ENCODE results near the gene FAM219B.

Gene FAM219B

GRCh38 chr15:74873036-74873755, 33.5 kb downstream of the FAM219B start, which contains the start of gene SCAMP2:
TSS of gene SCAMP2 (minus strand) at chr15:74873365. CDS start at chr15:74873255, 110 bp downstream.
- DNase-seq (ENCODE audit: low read depth, low spot score): peak; percentile 82

- no peak for DNase-seq (ENCODE audit: low read depth, low spot score)
Observed at GRCh38 chr15:74872702-74873035, 34.0 kb downstream of the FAM219B start.

DNA sequence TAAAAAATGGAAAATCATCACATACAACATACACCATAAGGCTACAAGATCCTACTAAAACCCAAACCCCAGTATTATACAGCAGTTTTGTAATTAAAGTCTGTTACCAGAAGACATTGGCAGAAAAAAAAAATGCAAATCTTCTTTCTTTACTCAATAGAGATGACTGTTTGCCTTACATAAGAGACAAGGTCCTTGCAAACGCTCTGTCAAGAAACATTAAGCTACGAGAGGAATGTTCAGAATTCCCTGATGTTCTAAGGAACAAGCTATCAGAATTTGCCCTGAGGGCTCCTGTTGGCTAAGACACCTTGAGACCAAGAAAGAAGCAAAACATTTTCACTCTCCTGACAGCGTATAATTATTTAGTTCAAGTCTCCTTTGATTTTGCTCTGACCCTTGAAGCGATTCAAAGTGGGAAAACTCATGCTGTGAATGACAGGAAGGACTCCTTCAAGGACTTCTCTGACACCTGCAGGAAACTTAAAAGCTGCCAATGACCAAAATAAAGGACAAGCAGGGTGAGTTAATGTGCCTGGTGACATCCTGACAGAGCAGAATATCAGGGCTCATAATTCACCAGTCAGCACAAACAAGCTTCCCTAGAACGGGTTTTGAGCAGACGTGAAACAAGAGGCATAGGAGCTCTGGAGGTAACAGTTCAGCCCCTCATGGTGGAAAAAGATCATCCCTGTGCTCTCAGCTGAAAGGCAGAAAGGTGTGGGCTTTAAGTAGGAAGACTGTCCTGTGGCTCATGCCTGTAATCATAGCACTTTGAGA, 36.0 kb downstream of the FAM219B start:
- no peak for DNase-seq (ENCODE audit: low read depth, low spot score)

GRCh38 chr15:74869726-74870407, 36.8 kb downstream of the FAM219B start:
- DNase-seq (ENCODE audit: low read depth, low spot score): no peak

- no peak for DNase-seq (ENCODE audit: low read depth, low spot score)
Observed at GRCh38 chr15:74869372-74869725, 37.3 kb downstream of the FAM219B start.

- no peak for DNase-seq (ENCODE audit: low read depth, low spot score)
Observed at GRCh38 chr15:74868059-74868458, 38.6 kb downstream of the FAM219B start.

- DNase-seq (ENCODE audit: low read depth, low spot score): no peak
Observed at GRCh38 chr15:74867466-74868038, 39.1 kb downstream of the FAM219B start.

DNA sequence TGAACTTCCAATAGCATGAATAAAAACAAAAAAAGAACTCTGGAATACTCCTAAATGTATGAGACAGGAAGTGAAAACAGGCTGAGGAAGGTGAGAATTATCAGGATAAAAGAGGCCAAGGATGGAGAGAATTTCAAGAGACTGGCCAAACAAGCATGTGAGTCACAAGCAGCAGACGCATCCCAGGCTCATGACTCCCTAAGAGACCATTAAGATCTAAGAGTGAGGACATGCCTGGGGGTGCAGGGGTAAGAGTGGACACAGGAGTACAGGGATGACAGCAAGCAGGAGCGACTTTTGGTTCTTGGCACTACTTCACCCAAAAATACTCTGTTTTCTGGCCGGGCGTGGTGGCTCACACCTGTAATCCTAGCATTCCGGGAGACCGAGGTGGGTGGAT, 40.6 kb downstream of the FAM219B start:
- DNase-seq (ENCODE audit: low read depth, low spot score): no peak

DNA sequence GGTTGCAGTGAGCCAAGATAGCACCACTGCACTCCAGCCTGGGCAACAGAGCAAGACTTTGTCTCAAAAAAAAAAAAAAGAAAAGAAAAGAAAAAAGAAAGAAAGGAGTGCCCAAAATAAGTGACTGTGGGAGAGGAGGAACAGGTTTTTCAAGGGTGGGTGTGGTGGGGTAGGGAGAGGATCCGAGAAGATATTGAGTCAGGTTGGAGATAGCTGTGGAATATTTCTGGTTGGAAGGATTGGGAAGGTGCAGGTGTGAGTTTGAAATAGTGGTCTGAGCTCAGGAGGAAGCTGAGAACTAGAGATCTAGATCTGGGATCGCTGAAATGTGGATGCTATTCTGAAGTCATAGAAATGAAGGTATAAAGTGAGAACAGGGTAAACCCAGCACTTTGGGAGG, 41.3 kb downstream of the FAM219B start:
- DNase-seq (ENCODE audit: low read depth, low spot score): no peak

DNA sequence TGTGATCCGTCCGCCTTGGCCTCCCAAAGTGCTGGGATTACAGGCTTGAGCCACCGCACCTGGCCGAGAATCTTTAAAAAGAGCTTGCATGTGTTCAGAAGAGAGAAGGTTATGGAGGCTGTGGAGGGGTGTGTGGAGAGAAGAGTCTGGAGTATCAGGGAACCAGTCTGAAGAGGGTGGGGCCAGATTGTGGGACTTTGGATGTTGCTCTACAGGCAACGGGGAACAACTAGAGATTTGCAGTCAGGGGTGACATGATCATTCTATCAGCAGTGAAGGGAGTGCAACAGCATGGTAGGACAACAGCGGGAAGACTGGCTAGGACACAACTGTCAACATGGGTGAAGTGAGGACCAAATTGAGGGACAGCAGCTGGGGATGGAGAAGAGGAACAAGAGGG, 42.4 kb downstream of the FAM219B start:
- DNase-seq (ENCODE audit: low read depth, low spot score): no peak

- no peak for DNase-seq (ENCODE audit: low read depth, low spot score)
Observed at GRCh38 chr15:74863239-74864056, 43.2 kb downstream of the FAM219B start.

DNA sequence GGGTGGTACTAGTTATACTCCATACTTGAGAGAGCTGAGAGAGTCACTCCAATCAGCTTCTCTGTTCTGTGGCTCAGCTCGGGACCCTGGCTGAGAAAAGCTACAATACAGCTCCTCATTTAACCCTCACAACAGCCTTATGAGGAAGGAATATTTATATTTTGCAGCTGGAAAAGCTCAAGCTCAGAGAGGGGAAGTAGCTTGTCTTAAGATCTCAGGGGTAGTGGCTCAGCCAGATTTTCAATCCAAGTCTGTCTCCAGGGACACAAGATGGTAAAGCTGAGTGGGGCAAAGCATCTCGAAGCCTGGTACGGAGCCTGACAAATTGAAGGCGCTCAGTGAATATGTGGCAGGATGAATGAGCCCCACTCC, 48.3 kb downstream of the FAM219B start:
- no peak for DNase-seq (ENCODE audit: low read depth, low spot score)

DNA sequence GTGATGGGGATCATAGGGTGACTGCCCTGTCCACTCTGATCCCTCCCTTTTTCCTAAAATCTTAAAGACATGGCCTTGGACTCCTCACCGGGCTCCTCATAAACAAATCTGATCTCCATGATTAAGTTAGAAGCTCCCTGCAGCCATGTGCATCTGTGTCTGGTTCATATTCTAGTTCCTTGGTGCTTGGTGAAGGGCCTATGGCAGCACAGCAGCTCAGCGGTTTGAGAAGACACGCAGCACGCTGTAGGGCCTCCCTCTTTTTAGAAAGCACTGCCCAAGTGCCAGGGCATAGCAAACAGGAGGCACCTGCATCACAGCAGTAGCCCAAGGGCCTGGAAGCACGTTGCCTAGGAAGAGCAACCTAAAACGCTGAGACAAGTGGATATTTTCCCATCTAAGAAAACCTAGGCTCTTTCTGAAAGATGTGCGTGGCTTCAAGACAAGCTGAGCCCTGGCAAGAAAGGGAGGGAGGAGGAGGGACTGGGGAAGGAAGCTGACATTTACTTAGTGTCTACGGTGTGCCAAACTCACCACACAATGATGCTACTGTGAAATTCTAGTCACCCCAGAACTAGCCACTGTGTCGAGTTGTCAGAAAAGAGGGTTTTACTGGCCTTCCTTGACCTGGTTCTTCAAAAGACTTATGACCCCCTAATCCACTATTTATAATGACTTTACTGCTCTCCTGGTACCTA, 48.8 kb downstream of the FAM219B start:
- DNase-seq (ENCODE audit: low read depth, low spot score): no peak

DNA sequence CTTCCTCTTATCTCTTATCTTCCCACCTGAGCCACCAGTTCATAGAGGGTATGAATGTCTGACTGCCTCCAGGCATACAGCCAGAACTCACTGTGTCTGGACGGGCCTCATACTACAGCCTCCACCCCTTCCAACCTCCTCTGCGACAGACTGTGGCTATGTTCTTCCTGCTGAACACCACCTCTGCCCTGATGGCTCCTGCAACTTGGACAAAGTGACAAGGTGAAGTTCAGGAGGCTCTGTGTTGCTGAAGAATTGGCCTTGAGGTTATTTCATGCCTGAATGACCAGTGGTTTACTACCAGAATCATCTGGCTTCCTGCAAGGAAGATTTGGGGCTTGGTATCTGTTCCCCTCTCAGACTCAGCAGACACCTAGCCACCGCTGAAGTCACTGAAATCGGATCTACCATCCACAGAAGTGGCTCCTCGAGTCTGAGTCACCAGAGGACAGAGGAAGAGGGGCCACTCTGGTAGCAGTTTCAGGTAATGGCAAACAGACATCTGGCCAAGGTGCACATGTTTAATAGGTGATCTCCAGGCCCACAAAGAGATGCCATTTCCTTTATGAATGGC, 49.5 kb downstream of the FAM219B start:
- no peak for DNase-seq (ENCODE audit: low read depth, low spot score)

- no peak for DNase-seq (ENCODE audit: low read depth, low spot score)
Observed at GRCh38 chr15:74856537-74856936, 50.1 kb downstream of the FAM219B start.

DNA sequence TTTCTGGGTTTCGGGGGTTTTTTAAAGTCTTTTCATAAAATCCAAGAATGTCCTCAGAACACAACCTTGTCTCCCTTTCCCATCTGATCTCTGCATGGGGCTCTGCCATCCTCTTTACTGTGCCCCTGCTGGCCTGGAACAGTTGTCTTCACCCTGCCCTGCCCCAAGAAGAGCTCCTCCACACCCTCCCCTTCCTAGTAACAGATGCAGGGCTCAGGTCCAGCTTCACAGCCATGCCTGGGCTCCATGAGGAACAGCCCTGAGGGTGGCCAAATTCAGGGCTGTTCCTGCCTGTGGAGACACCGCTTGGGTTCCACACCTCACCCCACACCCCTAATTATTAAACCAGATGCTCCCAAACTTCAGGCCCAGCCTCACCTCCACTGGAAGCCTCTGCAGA, 50.8 kb downstream of the FAM219B start:
- no peak for DNase-seq (ENCODE audit: low read depth, low spot score)

DNA sequence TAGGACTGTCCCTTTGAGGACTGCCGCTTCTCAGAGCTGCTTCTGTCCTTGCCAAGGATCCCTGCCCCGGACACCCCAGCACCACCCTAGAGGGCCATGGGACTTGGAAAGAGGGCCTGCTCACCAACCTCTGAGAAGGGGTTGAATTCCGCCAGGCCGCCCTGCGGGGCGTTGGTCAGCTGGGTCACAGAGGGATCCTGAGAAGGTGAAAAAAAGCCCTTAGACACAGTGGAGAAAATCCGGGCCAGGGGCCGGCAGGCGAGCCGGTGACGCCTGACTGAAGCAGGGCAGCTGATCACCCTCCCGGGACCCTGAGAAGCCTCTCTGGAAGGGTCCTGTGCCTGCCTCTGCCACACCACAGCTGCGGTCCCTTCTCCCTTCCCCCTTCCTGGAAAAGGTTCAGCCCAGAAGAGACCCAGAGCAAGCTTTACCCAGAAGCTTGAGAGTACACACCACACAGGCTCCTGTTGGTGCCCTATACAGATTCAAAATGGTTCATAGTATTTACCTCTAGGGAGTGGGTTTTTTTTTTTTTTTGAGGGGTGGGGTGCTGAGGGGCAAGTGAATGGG, 52.1 kb downstream of the FAM219B start:
- DNase-seq (ENCODE audit: low read depth, low spot score): no peak

DNA sequence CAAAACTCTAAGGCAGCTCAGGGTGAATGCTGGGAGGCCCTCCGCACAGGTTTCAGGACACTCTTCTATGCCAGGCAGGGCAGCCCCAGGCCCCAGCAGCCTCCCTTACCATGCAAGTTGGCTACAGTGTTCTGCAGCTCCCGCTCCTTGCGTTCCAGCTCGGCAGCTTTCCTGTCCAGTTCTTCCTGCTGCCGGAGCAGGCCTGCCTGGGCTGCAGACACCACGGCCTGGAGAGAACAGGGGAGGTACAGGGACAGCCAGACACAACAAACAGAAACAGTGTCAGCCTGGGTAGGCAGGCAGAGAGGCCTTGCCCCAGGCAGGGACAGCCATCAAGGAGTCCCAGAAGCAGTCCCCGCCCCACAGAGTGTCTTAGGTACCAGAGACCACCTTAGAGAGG, 54.7 kb downstream of the FAM219B start:
- no peak for DNase-seq (ENCODE audit: low read depth, low spot score)

DNA sequence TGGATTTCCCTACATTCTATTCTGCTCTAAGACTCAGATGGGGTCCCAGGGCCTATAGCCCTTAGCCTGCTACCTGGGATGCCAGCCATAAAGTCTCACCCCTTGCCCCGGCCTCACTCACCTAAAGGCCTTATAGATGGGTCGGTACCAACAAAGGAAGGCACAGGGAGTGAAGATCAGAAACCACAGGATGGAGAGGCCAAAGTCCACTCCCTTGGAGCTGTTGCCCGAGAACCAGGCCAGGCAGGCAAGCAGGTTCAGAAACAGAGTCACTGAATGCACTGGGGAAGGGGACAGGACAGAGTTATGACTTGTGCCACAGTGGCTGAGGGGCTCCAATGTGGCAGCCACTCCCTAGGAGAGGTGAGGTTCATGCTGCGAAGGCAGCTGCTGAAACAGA, 56.3 kb downstream of the FAM219B start:
- DNase-seq (ENCODE audit: low read depth, low spot score): no peak
